Measurements from ENCODE around the gene DAB1. TPM values are rescaled to one million over a fixed set of nuclear protein-coding genes. Genes with fewer than 3 reads are reported as not detected.
A peak's percentile ranks its signal among the peaks of the same experiment; 100 is the strongest.

DAB1 gene
- total and polyA plus RNA-seq, 2 of the 8 experiments (the other 6 are each of a cell fraction or from before 2014, with no cell fraction given): 4.4 to 11.8 TPM

DNA sequence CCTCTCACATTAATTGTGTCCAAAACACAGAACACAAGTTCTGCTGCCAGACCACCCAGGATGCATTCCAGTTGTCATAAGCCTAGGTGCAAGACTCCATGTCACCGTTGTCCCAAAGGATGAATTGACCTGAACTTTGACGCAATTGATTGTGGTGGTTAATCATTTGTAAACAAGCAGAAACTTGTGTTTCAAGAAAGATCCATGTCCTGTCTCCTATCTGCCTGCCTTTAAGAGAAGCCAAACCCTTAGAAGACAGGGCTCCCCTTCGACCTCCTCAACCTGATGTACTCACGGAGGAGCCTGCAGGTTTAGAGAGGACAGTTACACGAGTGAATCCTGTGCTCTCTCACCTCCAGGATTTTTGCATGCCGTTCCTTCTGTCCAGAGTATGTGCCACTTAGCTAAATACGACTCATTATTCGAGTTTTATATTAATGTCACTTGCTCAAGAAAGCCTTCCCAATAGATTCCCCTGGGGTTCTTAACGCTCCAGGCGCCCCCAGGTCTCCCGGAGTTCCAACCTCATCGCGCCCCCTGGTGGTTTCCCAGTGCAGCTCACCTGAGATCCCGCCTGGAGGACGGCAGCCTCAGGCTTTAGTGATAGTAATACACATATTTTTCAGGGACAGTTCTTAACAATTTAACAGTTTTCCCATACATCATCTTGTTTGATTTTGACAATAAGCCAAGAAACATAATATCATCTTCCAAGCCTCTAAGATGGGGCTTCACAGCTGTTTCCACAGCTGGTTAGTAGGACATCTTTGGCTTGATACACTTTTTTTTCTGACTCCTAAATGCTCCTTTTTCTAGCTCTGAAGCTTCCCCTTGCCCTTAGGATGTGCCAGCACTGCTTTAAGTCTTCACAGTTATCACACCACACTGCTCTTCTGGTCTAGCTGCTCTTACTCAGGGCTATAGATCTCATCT lies 455.7 kb downstream of the DAB1 start:
- Histone ChIP-seq H3K18ac (ENCODE audit: extremely low read depth, low read length) (no peak overlapping the region), H3K4ac (replicated peaks; ENCODE audit: insufficient read length, low read depth, low read length) (no peak overlapping the region), H2AFZ (ENCODE audit: low read length) (no peak overlapping the region), H3K36me3 (ENCODE audit: control insufficient read depth in 2 of 4, insufficient read depth in 4 of 4, low read length in 3 of 4) (no peaks in the 10 kb centered on the region), H2BK120ac (replicated peaks; ENCODE audit: low read depth, low read length) (no peak overlapping the region), H4K91ac (replicated peaks; ENCODE audit: insufficient read length, low read length) (no peak overlapping the region), H4K5ac (ENCODE audit: insufficient read length, low read depth, low read length) (no peak overlapping the region), H3K23me2 (ENCODE audit: low read depth, low read length) (no peaks in the 10 kb centered on the region), H4K20me1 (replicated peaks in 1 of 2; ENCODE audit: control insufficient read depth in 1 of 2, insufficient read depth in 2 of 2, low read length in 2 of 2) (no peaks in the 10 kb centered on the region), H4K8ac (ENCODE audit: extremely low read depth, insufficient read depth, low read length) (no peak overlapping the region), H2BK15ac (ENCODE audit: low read length) (no peak overlapping the region), H3K4me2 (ENCODE audit: insufficient read depth in 1 of 2, low read depth in 2 of 2, low read length in 2 of 2) (no peak overlapping the region), H3K79me2 (ENCODE audit: control insufficient read depth in 1 of 2, insufficient read depth in 2 of 2, low read length in 2 of 2) (no peaks in the 10 kb centered on the region), H2BK5ac (ENCODE audit: low read depth, low read length) (no peak overlapping the region), H3K27ac (ENCODE audit: low read depth, low read length) (no peak overlapping the region), H3K56ac (replicated peaks; ENCODE audit: insufficient read length, low read depth, low read length) (no peak overlapping the region), H3K14ac (ENCODE audit: insufficient read length) (no peak overlapping the region), H3K9me3 (ENCODE audit: insufficient read depth in 2 of 2, low read depth in 1 of 2, low read length in 1 of 2) (no peaks in the 10 kb centered on the region), H3K4me1 (replicated peaks in 1 of 4; ENCODE audit: control insufficient read depth in 3 of 4, insufficient read depth in 4 of 4, low read length in 3 of 4) (no peaks in the 10 kb centered on the region), H3K4me3 (ENCODE audit: extremely low read depth in 1 of 4, insufficient read depth in 2 of 4, low read depth in 3 of 4, low read length in 4 of 4) (no peak overlapping the region), H2AK5ac (ENCODE audit: low read depth, low read length) (no peak overlapping the region), H3K79me1 (ENCODE audit: low read depth, low read length) (no peaks in the 10 kb centered on the region), H2BK12ac (ENCODE audit: low read depth, low read length) (no peak overlapping the region), H3K27me3 (replicated peaks in 1 of 4; ENCODE audit: control insufficient read depth in 3 of 4, extremely low read depth in 1 of 4, insufficient read depth in 3 of 4, low read length in 3 of 4) (no peaks in the 10 kb centered on the region), H3K23ac (ENCODE audit: insufficient read length) (no peak overlapping the region), H3K9ac (replicated peaks in 1 of 4; ENCODE audit: extremely low read depth in 1 of 4, low read depth in 3 of 4, low read length in 3 of 4) (no peak overlapping the region; a peak in 1 of 7 replicates), H2BK20ac (ENCODE audit: low read length) (no peak overlapping the region)
- TF ChIP-seq CBX5 (IDR thresholded peaks at IDR 0.05; ENCODE audit: low read depth, low read length) (no peak), RAD21 (IDR thresholded peaks at IDR 0.05 in 1 of 2, conservative IDR thresholded peaks at IDR 0.05 in 1 of 2; ENCODE audit: low read depth in 2 of 2, low read length in 2 of 2) (peak; percentile 75 to 85)
- TF ChIP-seq, protein P1, sequence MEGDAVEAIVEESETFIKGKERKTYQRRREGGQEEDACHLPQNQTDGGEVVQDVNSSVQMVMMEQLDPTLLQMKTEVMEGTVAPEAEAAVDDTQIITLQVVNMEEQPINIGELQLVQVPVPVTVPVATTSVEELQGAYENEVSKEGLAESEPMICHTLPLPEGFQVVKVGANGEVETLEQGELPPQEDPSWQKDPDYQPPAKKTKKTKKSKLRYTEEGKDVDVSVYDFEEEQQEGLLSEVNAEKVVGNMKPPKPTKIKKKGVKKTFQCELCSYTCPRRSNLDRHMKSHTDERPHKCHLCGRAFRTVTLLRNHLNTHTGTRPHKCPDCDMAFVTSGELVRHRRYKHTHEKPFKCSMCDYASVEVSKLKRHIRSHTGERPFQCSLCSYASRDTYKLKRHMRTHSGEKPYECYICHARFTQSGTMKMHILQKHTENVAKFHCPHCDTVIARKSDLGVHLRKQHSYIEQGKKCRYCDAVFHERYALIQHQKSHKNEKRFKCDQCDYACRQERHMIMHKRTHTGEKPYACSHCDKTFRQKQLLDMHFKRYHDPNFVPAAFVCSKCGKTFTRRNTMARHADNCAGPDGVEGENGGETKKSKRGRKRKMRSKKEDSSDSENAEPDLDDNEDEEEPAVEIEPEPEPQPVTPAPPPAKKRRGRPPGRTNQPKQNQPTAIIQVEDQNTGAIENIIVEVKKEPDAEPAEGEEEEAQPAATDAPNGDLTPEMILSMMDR (IDR thresholded peaks at IDR 0.05; ENCODE audit: control extremely low read depth in 1 of 3, insufficient read depth in 1 of 3, low read depth in 1 of 3, low read length in 3 of 3): peak; percentile 74 to 87 (median 83)
- FAIRE-seq (peak; percentile 48), DNase-seq (ENCODE audit: low read depth in 1 of 2, low spot score in 2 of 2) (peak; percentile 21 to 93)
- WGBS, 2 experiments (ENCODE audit: extremely low coverage in 1 of 2, insufficient coverage in 1 of 2, insufficient read length in 1 of 2, insufficient replicate concordance in 2 of 2, low coverage in 1 of 2, low lambda C conversion rate in 2 of 2, missing lambda C conversion rate in 1 of 2): 55% methylated on average over 15 of the region's 15 CpGs; no CpG with 5 or more reads in 1 of the 2 experiments
- POLR2A ChIA-PET (ENCODE audit: partially characterized antibody): no interaction called here
- CTCF ChIA-PET (ENCODE audit: partially characterized antibody): interaction anchor here (0.6 to 13.5 kb wide), 53 partner anchors 10 to 974 kb away, joined by 3 to 193 read pairs (median 4); no protein-coding TSS in a partner anchor

All from H1 (cell line).